ENCODE measurements around the gene RFX3.

DNA sequence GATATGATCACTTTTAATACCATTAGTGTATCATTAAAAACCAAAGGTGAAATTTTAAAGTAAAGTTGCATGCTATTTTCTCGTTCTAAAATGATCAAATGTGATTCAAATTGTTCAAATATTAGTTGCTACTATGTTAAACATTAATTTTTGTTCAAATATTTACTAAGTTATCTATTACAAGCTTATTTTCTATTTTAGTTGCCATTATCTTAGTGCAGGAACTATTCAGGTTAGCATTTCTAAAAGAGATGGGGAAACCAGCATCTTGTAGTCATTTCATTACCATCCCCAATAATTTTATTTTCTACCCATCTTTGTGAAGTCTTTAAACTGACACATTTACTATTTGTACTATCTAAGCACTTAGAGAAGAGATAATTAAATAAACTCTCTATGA is 166.0 kb downstream of the RFX3 start:
- TF ChIP-seq, protein P1, sequence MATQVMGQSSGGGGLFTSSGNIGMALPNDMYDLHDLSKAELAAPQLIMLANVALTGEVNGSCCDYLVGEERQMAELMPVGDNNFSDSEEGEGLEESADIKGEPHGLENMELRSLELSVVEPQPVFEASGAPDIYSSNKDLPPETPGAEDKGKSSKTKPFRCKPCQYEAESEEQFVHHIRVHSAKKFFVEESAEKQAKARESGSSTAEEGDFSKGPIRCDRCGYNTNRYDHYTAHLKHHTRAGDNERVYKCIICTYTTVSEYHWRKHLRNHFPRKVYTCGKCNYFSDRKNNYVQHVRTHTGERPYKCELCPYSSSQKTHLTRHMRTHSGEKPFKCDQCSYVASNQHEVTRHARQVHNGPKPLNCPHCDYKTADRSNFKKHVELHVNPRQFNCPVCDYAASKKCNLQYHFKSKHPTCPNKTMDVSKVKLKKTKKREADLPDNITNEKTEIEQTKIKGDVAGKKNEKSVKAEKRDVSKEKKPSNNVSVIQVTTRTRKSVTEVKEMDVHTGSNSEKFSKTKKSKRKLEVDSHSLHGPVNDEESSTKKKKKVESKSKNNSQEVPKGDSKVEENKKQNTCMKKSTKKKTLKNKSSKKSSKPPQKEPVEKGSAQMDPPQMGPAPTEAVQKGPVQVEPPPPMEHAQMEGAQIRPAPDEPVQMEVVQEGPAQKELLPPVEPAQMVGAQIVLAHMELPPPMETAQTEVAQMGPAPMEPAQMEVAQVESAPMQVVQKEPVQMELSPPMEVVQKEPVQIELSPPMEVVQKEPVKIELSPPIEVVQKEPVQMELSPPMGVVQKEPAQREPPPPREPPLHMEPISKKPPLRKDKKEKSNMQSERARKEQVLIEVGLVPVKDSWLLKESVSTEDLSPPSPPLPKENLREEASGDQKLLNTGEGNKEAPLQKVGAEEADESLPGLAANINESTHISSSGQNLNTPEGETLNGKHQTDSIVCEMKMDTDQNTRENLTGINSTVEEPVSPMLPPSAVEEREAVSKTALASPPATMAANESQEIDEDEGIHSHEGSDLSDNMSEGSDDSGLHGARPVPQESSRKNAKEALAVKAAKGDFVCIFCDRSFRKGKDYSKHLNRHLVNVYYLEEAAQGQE (IDR thresholded peaks at IDR 0.05) = no peak
- TF ChIP-seq ZBTB33 (IDR thresholded peaks at IDR 0.05) = no peak
- TF ChIP-seq, protein P2, sequence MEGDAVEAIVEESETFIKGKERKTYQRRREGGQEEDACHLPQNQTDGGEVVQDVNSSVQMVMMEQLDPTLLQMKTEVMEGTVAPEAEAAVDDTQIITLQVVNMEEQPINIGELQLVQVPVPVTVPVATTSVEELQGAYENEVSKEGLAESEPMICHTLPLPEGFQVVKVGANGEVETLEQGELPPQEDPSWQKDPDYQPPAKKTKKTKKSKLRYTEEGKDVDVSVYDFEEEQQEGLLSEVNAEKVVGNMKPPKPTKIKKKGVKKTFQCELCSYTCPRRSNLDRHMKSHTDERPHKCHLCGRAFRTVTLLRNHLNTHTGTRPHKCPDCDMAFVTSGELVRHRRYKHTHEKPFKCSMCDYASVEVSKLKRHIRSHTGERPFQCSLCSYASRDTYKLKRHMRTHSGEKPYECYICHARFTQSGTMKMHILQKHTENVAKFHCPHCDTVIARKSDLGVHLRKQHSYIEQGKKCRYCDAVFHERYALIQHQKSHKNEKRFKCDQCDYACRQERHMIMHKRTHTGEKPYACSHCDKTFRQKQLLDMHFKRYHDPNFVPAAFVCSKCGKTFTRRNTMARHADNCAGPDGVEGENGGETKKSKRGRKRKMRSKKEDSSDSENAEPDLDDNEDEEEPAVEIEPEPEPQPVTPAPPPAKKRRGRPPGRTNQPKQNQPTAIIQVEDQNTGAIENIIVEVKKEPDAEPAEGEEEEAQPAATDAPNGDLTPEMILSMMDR (IDR thresholded peaks at IDR 0.05; ENCODE audit: low read depth, low read length, missing input control) = no peak
- TF ChIP-seq, protein P3, sequence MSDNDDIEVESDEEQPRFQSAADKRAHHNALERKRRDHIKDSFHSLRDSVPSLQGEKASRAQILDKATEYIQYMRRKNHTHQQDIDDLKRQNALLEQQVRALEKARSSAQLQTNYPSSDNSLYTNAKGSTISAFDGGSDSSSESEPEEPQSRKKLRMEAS (IDR thresholded peaks at IDR 0.05) = no peak
- no peak for TF ChIP-seq GABPA (IDR thresholded peaks at IDR 0.05 in 1 of 2, conservative IDR thresholded peaks at IDR 0.05 in 1 of 2)
- no peak for TF ChIP-seq RAD21 (IDR thresholded peaks at IDR 0.05)
- TF ChIP-seq SP1 (IDR thresholded peaks at IDR 0.05) = no peak
- TF ChIP-seq, protein P4, sequence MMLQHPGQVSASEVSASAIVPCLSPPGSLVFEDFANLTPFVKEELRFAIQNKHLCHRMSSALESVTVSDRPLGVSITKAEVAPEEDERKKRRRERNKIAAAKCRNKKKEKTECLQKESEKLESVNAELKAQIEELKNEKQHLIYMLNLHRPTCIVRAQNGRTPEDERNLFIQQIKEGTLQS (IDR thresholded peaks at IDR 0.05) = no peak
- TF ChIP-seq NR2F2 (IDR thresholded peaks at IDR 0.05) = no peak
- no peak for TF ChIP-seq FOXA1 (IDR thresholded peaks at IDR 0.05)
- no peak for TF ChIP-seq RXRA (IDR thresholded peaks at IDR 0.05)
- no peak for TF ChIP-seq YY1 (IDR thresholded peaks at IDR 0.05)

Measured in liver (tissue), 3 donors.